Left renal pelvis (tissue), 4 donors: ENCODE measurements around the gene CBX5. TPM values are rescaled to one million over a fixed set of nuclear protein-coding genes. Genes with fewer than 3 reads are reported as not detected.
"Not testable (repeated sequence)": the region's sequence is repeated elsewhere in the genome, so short reads cannot be mapped to it uniquely, and the experiment has no call there.

Experiments used
- DNase-seq, 4 donors: peaks; one replicate each; pipeline ENCODE4 v3.0.0-alpha.2; 2013; ENCODE audit warnings: low read depth in 4 of 4, low spot score in 3 of 4
- polyA plus RNA-seq, 4 donors: library from polyadenylated mRNA; unstranded; fragments of 120-200 nt; gene quantifications; one replicate each; pipeline ENCODE4 v1.2.1, GENCODE V29; 2013; ENCODE audit not compliant: insufficient read length in 4 of 4

Gene CBX5
- polyA plus RNA-seq, 4 donors, result 95.2 to 139 (median 125) TPM

DNA sequence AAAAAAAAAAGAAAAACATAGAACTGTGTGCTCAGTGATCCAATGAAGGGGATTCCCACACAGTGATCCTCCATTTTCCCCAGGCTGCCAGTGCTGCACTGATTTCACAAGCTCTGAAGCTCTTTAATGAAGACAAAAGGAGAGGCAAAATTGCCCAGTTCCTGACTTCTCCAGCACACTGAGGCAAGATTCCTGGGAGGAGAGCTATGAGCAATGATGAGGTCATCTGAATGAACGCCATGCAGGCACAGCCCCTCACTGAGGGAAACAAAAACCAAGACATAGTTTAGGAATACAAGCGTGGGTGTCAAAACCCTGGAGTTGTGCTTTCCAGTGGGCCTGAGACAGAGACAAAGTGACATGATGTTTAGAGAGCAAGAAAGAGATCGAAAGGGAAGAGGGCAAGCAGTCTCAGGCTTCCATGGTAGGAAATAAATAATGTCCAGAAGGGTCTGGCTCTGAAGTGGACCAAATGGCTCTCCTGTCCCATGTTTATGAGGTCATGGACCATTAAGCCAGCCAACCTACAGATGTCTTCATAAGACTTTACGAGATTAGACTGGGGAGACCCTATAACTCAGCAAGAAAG is 50.2 kb downstream of the CBX5 start:
- DNase-seq, result peak in 2 of 4 donors; percentile 32 to 71

DNA sequence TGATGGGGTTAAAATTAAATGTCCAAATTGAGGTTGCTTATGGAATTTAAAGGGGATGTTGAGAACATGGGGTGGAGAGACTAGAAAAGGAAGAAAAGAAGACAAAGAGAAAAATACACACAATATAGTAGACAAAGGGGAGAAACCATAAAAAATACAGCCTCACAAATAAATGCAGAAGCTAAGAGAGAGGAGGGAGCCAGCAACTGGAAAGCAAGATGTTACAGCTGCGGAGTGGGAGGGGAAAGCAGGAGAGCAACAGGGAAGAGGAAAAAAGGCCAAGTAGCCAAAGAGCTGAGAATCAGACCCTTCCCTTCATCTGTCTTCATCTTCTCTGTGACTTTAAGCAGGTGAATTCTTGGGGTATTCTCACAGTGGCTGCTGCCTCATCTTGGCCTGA is 51.5 kb downstream of the CBX5 start:
- no peak for DNase-seq

DNA sequence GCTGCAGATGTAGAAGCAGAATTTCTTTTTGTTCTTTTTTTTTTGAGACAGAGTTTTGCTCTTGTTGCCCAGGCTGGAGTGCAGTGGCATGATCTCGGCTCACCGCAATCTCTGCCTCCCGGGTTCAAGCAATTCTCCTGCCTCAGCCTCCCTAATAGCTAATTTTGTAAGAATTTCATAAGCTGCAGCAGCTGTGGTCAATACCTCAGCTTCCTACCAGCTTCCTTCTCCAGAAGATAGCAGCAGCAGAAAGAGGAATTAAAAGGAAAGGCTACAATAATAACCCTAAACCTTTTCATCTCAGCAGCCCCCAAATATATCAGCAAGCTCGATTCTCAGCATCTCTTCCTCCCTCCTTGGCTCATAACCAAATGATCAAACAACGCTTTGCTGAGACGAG is 52.0 kb downstream of the CBX5 start:
- DNase-seq, result not testable (repeated sequence)

DNA sequence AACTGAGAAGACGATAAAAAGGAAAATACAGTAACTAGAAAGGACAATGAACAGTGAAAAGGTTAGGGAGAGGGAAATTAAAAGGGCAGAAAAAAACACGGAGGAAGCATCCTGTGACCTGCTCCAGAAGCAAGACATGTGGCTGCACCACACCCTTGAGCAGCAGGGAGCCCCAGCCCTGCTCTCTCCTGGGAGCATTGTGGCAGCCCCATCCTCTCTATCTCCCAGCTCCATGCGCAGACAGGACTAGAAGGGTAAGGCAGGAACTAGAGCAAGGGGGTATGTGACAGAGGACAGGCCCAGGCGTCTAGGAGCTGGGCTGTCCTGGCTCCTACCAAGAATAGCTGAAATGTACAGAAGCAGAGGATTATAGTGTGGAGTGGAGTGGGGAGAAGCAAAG is 52.5 kb downstream of the CBX5 start:
- no peak for DNase-seq

DNA sequence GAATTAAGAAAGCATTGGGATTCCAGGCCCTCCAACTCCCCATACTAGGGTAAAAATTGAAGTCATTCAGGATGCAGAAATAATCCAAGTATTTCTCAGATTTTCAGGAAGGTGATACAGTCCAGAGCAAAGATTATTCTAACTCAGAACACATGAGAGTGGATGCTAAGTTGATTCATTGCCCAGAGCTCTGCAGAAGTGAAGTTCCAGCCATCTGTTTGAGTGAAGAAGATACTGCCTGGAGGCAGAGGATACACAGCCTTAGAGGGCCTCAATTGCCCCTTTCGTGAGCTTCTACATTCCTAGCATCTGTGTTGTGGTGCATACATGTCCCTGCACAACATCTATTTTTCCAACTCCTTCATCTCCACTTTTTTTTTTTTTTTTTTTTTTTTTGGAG is 54.3 kb downstream of the CBX5 start:
- DNase-seq, result no peak

DNA sequence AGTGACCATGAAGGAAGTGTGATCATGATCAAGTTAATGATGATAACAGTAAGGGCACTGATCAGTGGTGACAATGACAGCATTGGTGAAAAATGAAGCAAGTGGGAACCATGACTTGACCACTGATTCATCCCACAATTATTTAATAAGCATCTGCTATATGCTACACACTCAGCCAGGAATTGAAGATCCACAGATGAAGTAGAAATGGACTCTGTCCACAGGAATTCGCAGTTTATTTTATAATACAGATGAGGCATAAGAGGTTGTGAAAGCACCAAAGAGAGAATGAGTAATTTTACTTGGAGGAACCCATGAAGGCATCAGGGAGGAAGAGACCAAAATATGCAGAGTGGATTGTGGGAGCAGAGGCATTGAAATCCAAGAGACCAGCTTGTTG is 57.3 kb downstream of the CBX5 start:
- DNase-seq, result no peak

DNA sequence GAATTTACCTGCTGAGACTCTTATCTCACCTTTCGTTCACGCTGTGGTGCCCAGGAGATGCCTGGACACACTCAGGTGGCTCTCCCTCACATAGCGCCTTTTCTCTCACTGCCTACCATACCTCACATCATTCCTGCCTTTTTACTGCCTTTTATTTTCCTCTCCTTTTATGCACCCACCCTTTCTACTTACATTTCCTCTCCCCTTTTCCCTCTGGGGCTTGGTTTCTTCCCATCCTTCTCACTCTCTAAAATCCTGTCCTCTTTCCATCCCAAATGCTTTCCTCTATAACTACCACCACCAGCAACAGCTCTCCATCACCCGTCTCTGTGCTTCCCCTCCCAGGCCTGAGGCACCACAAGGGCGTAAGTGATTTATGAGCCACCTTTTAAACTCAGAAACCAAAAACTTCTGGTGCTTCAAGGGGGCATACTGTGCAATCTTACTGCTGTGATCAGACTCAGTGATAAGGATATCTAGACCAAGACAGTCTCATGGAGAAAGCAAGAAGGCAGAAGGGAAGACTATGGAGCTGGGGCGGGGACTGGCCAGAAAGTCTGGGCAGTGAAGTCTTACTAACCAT is 58.4 kb downstream of the CBX5 start:
- no peak for DNase-seq

DNA sequence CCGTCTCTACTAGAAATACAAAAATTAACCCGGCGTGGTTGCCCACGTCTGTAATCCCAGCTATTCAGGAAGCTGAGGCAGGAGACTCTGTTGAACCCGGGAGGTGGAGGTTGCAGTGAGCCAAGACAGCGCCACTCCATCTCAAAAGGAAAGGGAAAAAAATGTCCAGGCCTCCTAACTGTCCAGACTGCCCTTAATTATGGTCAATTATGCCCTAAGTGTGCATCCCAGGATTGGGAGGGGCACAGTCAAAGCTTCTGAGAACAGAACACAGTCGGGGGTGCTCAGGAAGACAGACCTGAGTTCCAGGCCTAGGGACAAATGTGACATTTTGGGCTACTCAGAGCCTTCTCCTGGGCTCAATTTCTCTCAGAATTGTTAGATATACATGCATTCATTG is 59.4 kb downstream of the CBX5 start:
- DNase-seq, result no peak

DNA sequence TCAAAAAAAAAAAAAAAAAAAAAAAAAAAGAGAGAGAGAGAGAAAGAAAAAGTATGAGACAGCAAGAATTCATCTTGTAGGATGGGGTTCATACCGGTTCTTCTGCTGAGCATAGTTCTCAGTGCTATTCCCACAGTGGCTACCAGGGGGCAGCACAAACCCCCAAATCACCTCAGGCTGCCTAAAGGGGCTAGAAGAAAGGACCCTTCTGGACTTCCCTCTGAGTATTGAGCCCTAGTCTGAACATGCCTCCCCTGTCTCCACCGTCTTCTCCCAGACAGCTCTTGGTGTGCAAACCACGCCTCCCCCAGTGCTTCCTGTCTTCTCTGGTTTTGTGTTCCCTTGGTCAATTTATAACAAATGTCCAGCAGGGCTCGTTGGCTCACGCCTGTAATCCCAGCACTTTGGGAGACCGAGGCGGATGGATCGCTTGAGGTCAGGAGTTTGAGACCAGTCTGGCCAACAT is 59.8 kb downstream of the CBX5 start:
- DNase-seq, result peak in 2 of 4 donors; percentile 75 to 85

DNA sequence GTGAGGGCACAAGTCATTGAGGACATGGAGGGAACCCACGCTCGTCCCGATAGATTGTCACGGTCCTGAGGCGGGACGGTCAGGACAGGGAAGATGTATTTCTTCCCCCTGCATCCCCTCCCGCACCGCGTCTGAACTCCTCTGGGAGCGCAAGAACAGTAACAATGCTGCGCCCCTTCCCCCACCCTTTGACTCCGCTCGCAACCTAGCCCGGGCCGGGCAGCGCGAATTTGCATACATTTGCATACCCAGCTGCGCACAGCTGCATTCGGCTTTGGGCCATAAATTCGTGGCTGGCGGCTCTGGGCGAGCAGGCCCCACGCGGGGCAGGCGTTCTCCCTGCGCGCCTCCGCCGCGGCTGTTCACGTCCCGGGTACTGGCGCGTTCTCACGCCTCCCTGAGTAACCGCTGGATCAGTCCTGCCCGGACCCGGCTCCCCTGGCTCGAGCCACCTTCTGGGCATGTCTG is 62.1 kb downstream of the CBX5 start:
- DNase-seq, result no peak

DNA sequence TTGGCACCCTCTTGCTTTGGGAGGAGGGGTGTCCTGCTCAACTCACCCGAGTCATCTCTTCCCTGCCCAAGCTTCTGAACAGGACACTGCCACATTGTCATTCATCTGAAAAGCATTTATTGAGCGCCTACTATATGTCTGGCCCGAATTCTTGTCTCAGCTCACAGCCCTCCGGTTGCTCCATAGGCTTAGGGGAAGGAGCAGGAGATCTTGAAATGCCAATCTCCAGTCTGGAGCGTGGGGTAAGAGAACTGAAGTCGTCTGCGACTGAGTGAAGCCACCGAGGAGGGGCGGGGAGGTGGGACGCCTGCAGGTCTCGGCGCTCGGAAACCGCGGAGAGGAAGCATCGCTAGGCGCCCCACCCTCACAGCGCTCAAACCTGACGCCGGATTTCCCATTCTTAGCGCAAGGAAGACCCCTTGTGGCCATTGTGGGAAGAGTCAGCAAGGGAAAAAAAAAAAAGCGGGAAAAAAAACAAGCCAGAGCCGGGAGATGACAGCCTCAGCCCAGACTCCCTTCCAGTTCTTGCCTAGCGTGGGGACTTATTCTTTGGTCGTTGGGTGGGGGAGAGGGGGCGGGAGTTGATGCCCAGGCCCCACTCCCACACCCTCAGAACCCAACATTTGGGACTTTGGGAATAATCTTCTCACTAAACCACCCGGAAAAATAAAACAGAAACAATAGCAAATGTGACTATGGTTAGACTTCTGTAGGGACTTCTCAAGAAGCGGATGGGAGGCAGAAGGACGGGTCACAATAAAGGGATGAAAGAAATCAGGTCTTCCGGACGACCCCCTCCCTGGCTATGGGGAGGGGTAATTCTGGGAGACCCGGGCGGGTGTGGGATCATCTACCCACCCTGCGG is 62.9 kb downstream of the CBX5 start:
- peak; percentile 83 to 91 (median 85) for DNase-seq

DNA sequence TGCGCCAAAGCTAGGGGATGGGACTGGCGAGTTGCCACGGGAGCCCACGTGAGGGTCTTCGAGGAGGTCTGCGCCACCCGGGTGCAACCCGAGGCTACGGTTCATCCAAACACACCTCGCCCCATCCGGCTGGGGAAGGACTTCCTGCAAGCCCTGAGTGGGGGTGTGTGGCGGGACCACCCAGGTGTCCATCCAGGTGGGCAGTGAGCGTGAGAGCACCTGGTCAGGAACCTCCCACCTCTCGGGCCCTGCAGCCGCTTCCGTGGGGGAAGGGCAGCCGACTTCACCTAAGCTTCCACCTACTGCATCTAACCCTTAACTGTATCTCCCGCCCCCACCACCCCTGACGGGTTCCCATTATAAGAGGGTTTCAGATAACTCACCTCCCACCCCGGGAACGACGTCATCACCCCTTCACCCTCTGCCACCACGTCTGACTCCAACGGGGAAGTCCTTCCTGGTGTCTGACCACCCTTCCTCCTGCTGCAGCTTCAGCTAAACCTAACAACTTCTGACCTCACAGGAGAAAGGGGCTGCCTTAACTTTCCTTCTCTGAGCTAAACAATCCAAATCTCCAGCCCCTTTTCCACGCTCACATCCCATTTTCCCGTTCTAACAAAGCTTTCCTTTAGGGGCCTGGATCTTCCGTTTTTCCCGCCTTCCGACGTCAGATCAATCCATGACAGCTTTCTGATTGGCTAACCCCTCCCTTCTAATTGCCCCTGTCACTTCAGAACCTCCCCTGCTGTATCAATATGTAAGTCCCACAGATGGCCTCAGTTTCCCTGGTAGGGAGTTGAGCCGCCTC is 63.7 kb downstream of the CBX5 start:
- DNase-seq, result no peak

DNA sequence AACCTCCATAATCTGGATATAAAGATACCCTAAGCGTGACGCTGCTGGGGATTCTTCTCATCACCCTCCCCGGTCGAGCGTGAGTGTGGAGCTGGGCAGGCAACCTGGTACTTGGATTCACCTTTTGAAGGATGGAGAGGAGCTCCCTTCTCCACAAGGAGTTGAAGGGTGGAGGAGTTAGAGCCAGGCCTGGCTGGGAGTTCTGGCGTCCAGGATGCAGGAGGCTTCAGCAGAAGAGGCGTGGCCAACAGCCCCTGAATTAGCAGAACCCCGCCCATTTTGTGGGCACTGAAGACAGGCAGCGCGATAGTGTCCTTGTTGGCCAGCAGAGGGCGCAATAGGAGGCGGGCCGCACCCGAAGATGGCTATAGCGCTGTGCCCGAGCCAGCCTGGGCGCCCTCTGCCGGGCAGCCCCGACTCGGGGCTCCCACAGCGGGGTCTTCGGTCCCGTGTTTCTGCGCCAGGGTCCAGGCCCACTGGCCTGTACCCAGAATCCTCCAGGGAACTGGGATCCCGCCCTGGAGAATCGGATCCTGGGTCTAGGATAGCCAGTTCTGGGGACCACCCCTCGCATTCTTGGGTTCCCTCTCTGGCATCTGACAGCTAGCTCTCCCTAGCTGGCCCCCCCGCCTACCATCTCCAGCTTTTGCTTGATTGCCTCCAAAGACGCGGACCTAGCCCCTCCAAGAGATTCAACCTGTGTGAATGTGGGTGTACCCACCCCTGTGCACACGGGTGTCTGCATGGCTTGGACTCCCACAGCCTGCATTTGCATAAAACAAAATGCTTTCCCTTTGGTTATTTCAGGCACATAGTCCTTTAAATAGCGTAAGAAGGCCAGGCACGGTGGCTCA is 65.1 kb downstream of the CBX5 start:
- DNase-seq, result peak in 3 of 4 donors; percentile 80 to 84 (median 83)

DNA sequence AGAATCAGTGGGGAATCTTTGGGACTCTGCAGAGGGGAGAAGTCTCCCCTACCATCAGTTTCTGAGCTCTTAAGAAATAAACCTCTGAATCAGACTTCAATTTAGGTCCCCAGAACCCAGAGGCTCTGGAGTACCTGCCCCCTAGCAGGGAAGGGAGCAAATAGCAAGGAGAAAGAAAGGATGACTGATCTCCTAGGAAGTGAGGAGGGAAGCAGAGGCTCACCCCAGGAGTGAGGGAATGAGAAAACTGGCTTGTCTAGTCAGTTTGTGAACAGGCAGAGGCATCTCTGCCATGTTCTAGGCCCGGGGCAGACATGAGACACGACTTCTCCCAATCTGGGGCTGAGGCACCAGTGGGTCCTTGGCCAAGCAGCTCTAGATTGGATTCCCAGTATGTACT is 66.8 kb downstream of the CBX5 start:
- no peak for DNase-seq

DNA sequence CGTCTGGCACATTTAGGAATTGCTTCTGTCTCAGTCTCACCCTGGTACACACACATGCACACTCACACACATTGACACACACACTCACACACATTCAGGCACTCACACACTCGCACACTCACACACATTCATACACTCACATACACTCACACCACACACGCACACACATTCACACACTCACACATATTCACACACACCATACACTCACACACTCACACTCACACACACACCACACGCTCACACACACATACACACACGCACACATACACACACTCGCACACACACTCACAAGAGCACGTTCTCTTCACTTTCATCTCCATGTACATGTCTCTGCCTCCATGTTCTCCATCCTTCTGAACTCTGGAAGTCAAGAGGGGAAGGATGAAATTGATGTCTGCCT is 68.0 kb downstream of the CBX5 start:
- no peak for DNase-seq

DNA sequence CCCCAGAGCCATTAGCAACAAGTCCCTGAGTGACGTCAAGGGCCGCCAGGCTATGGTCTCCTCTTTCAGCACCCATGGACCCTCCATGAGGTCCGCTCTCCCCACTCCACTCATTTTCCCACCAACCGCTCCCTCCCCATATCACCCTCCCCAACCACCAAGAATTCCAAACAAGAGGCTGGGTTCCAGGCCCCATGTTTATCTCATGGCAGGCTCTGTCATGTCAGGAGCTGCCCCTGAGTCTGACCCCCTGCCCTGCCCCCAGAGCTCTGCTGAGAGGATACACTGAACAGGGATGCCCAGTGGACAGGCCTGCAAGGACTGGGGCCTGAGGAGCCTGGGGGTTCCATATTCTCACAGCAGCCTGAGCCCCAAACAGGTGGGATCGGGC is 69.5 kb downstream of the CBX5 start:
- no peak for DNase-seq

DNA sequence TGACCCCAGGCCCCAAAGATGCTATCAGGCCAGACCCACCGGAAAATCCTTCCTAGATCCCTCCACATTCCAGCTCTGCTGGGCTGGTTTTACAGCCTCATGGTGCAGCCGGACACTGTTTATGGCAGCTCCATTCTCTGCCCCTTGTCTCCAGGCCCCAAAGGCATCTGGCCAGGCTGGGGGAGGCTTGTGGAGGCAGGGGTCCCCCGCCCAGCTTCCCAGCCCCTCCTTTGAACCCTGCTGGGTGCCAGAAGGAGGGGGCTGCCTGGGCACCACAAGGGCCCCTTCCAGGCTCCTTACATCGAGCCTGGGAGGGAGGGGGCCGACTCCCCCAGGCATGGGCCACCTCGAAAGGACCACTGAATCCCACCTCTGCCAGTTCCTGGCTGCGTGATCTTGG is 71.3 kb downstream of the CBX5 start:
- DNase-seq, result no peak

DNA sequence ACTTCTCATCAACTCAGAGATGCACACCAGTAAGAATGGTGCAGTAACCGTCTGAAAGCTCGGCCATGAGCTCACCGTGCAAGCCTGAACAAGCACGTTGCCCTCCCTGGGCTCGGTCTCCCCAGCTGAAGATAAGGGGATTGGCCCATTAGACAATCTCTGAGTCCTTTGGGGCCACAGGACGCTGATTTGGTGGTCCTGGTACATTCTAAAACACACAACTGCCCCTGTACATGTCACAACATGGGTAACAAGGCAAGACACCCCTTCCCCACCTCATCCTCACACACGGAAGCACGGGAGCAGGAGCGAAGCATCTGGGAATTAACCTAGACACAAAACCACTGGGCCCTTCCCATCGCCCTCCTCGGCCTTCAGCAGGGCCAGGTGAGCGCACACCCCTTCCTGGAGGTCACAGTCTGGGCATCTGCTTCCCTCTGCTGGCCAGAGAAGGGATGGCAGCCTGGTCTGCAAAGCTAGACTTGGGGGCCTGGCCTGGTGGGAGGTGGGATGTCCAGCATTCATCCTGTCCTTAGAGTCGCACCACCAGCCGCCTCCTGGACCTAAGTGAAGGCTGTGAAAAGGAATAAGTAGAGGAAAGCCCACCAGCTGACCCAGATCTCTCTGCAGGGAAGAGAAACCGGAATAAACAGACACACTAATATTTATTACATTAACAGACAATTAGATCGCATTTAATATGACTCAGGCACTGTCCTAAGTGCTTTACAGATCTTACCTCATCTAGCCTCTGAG is 72.2 kb downstream of the CBX5 start:
- DNase-seq, result peak in 1 of 4 donors; percentile 76

DNA sequence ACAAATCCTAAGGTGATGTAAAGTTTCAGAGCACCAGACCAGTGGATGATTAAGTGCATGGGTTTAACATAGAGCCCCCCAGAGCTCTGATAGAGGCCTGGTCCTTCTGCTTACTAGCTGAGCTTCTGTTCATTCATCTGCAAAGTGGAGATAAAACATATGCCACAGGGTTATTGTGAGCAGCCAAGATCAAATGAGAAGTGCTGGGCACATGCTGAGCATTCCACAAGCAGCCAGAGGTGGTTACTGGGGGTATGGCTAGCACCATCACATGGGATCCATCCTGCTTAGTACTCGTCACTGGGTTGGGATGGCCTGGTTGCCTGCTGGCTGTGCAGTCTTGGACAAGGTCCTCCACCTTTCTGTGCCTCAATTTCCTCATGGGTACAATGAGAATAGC is 73.1 kb downstream of the CBX5 start:
- no peak for DNase-seq
